ENCODE data around the gene ZNF569. TPM values are rescaled to one million over a fixed set of nuclear protein-coding genes. Genes with fewer than 3 reads are reported as not detected.
A peak's percentile ranks its signal among the peaks of the same experiment; 100 is the strongest.

ZNF569 gene
- total RNA-seq, 2 experiments from 2014 or later: 7.5 to 11.3 TPM

DNA sequence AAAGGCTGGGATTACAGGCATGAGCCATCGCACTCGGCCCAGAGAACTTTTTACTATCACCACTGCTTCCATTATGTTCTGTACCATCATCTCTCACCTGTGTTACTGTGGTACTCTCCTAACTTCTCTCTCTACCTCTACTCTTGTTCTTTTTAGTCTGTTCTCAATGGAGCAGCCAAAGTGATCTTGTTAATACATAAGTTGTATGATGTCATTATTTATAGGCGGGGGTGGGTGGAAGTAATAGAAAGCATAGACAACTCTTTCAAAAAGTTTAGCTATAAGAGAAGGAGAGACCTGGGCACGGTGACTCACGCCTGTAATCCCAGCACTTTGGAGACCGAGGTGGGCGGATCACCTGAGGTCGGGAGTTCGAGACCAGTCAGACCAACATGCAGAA lies 4.9 kb upstream of the ZNF569 start:
- ChIA-PET CTCF (no interaction called here), POLR2A (no interaction called here)
- peaks cover 16% of the 10 kb centered on the region for H3K4me1 Mint-ChIP-seq (ENCODE audit: low read depth)
- intact Hi-C loops (cut with micrococcal nuclease): no loop called here
- H3K9me3 Mint-ChIP-seq: peaks cover 15% of the 10 kb centered on the region
- H3K4me3 Mint-ChIP-seq: no peak overlapping the region
- peaks cover 41% of the 10 kb centered on the region for H3K36me3 Mint-ChIP-seq (ENCODE audit: low read depth)
- TF ChIP-seq, protein P1, sequence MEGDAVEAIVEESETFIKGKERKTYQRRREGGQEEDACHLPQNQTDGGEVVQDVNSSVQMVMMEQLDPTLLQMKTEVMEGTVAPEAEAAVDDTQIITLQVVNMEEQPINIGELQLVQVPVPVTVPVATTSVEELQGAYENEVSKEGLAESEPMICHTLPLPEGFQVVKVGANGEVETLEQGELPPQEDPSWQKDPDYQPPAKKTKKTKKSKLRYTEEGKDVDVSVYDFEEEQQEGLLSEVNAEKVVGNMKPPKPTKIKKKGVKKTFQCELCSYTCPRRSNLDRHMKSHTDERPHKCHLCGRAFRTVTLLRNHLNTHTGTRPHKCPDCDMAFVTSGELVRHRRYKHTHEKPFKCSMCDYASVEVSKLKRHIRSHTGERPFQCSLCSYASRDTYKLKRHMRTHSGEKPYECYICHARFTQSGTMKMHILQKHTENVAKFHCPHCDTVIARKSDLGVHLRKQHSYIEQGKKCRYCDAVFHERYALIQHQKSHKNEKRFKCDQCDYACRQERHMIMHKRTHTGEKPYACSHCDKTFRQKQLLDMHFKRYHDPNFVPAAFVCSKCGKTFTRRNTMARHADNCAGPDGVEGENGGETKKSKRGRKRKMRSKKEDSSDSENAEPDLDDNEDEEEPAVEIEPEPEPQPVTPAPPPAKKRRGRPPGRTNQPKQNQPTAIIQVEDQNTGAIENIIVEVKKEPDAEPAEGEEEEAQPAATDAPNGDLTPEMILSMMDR (IDR thresholded peaks at IDR 0.05): no peak
- DNase-seq: no peak
- no peak for ATAC-seq
- H3K27me3 Mint-ChIP-seq: no peaks in the 10 kb centered on the region
- no peak overlapping the region for H3K27ac Mint-ChIP-seq

DNA sequence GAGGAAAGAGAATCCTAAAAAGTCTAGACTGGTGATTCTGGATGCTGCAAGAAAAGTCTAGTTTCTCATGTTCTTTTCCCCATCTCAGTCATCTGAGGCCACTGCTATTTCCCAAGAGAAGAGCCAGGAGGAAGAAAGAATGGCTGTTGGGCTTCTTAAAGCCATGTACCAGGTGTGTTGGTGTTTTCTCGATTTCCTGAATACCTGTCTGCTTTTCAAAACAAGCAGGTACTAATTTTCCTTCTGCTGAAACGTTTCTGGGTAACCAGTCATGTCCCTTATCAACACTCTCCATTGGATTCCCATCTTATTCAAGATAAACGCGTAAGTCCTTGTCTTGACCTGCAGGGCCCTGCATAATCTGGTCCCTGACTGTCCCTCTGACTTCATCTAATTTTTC lies 3.0 kb upstream of the ZNF569 start:
- peaks cover 6% of the 10 kb centered on the region for H3K9me3 Mint-ChIP-seq
- POLR2A ChIA-PET: no interaction called here
- H3K27me3 Mint-ChIP-seq: no peaks in the 10 kb centered on the region
- TF ChIP-seq, protein P1 (IDR thresholded peaks at IDR 0.05): no peak
- H3K4me1 Mint-ChIP-seq (ENCODE audit: low read depth): peaks cover 22% of the 10 kb centered on the region
- ATAC-seq (no peak), DNase-seq (no peak)
- intact Hi-C loops (cut with micrococcal nuclease): no loop called here
- H3K36me3 Mint-ChIP-seq (ENCODE audit: low read depth): peaks cover 27% of the 10 kb centered on the region
- CTCF ChIA-PET: no interaction called here
- H3K4me3 Mint-ChIP-seq: peak overlapping the region; percentile 85
- peak overlapping the region; percentile 92 for H3K27ac Mint-ChIP-seq

DNA sequence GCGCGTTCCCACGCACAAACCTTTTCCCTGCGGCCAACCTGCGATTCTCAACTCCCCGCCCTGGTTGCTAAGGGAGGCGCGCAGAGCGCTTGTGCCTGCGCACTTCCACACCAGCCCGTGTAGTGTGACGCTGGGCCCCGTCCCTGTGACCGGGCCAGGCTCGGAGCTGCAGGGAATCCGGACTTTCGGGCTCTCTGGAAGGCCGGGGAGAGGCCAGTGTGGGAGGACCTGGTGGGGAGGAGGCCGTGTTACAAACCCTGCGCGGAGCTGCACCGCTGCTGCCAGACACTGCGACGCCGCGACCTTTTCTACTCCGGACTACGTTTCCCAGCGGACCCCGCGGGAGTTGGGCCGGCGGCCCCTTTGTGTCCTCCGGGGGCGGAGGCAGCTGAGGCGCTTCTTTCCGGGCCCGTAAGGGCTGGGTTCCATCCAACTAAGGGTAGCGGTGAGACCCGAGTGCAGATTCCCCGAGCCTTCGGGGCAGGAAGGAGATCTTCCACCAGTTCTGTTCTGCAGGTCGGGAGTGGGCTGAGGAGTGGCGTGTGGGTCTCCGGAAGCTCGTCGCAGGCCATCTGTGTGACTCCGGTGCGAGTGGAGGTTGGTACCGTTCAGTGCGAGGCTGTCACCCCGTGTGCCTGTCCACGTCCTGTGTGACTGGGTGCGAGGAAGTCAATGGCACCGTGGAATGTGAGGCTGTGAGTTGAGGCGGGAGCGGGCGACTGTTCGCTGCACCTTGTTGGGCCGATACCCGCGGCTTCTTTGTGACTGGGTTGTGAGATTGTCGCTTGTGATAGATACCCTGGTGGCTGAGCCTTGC lies 1.9 kb upstream of the ZNF569 start, which contains the start of gene ZNF570:
TSS of gene ZNF570 (plus strand) at position 396 of the 817 bp plus-strand sequence. CDS start 999 bp downstream, outside the sequence.
- TF ChIP-seq, protein P1 (IDR thresholded peaks at IDR 0.05): no peak
- Mint-ChIP-seq H3K4me3 (peak within 1 kb of the TSS; percentile 85), H3K4me1 (ENCODE audit: low read depth) (peaks cover 22% of the 10 kb centered on the region), H3K27ac (peak within 1 kb of the TSS; percentile 92), H3K9me3 (peaks cover 14% of the 10 kb centered on the region), H3K27me3 (no peaks in the 10 kb centered on the region), H3K36me3 (ENCODE audit: low read depth) (peaks cover 32% of the 10 kb centered on the region)
- CTCF ChIA-PET: no interaction called here
- intact Hi-C loops (cut with micrococcal nuclease): loop anchor here (10.0 kb wide), 2 partner anchors 154 to 316 kb away; no protein-coding TSS in a partner anchor
- DNase-seq: peak; percentile 92
- POLR2A ChIA-PET: interaction anchor here (0.8 to 1.4 kb wide), 6 partner anchors 41 to 631 kb away, joined by 3 to 7 read pairs (median 4); partner anchors contain the start of genes ZNF420, ZNF540, ZNF571 and ZNF790
- ATAC-seq: peak; percentile 71

DNA sequence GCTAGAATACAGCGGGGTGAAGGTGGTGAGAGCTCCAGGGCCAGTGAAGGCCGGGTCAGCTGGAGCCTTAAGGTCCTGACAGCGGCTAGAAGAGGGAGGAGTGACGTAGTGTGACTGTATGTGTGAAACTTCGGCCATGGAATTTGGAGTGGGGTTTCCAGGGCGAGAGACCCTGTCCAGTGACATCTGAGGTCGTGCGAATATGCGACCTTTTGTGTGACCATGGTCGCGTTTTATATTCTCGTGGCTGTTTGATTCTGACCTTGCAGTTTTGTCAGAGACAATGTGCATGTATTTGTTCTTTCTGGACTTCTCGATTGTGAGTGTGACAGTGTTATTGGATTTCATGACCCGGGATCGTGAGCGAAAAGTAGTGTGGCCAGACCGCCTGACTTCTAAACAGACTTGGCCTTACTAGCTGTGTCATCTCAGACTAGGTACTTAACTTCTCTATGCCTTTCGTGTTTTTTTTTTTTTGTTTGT lies 405 bp upstream of the ZNF569 start:
- ChIA-PET CTCF (interaction anchor here (1.4 kb wide), 1 partner anchor 97 kb away, joined by 3 read pairs; the partner anchor contains the start of gene ZNF527), POLR2A (interaction anchor here (0.6 to 2.4 kb wide), 6 partner anchors 13 to 667 kb away, joined by 3 to 11 read pairs (median 6); partner anchors contain the start of genes ZNF527 and ZNF793)
- ATAC-seq: no peak
- H3K27me3 Mint-ChIP-seq: no peaks in the 10 kb centered on the region
- H3K4me1 Mint-ChIP-seq (ENCODE audit: low read depth): peaks cover 22% of the 10 kb centered on the region
- H3K9me3 Mint-ChIP-seq: peaks cover 14% of the 10 kb centered on the region
- peak overlapping the region; percentile 85 for H3K4me3 Mint-ChIP-seq
- DNase-seq: no peak
- peak overlapping the region; percentile 92 for H3K27ac Mint-ChIP-seq
- intact Hi-C loops (cut with micrococcal nuclease): loop anchor here (10.0 kb wide), 2 partner anchors 153 to 317 kb away; no protein-coding TSS in a partner anchor
- TF ChIP-seq, protein P1 (IDR thresholded peaks at IDR 0.05): no peak
- peaks cover 34% of the 10 kb centered on the region for H3K36me3 Mint-ChIP-seq (ENCODE audit: low read depth)
